ENCODE results near the gene SNRK. TPM values are rescaled to one million over a fixed set of nuclear protein-coding genes. Genes with fewer than 3 reads are reported as not detected.

The SNRK gene
- total RNA-seq, 1 experiment from 2014 or later: 12.7 TPM

DNA sequence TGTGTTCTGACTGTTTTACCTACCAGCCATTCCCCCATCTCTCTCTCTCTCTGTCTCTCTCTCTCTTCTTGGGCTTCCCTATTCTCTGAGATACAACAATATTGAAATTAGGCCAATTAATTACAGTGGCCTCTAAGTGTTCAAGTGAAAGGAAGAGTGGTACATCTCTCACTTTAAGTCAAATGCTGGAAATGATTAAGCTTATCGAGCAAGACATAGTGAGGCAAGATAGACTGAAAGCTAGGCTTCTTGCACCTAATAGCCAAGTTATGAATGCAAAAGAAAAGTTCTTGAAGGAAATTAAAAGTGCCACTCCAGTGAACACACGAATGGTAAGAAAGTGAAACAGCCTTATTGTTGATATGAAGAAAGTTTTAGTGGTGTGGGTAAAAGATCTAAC, 21.3 kb downstream of the SNRK start:
- ATAC-seq (no peak), DNase-seq (ENCODE audit: low read depth, low spot score) (no peak)
- H2AFZ ChIP-seq (ENCODE audit: low read depth, low read length, poor library complexity, severe bottlenecking): no peak overlapping the region
- no peaks in the 10 kb centered on the region for H3K9me2 ChIP-seq (ENCODE audit: insufficient read depth)
- ChIA-PET RAD21 (ENCODE audit: low non-redundant PET in 1 of 2, low total read pairs in 2 of 2, uncharacterized antibody in 2 of 2, unreplicated experiment in 2 of 2) (no interaction called here), CTCF (no interaction called here), POLR2A (no interaction called here)
- no peak overlapping the region for H3K27ac ChIP-seq (ENCODE audit: low read depth, low read length)
- H3K4me2 ChIP-seq (ENCODE audit: low read length): no peak overlapping the region
- no peak overlapping the region for H3K4me3 ChIP-seq (replicated peaks in 1 of 2; ENCODE audit: low read depth in 1 of 2, low read length in 2 of 2)
- peaks cover 2 to 8% of the 10 kb centered on the region in 2 experiments; a peak in 3 of 4 replicates for H3K36me3 ChIP-seq (ENCODE audit: control insufficient read depth in 1 of 2, insufficient read depth in 2 of 2, low read length in 2 of 2)
- H4K20me1 ChIP-seq (ENCODE audit: insufficient read depth): no peaks in the 10 kb centered on the region
- no peak for TF ChIP-seq EZH2phosphoT487 (IDR thresholded peaks at IDR 0.05; ENCODE audit: borderline replicate concordance)
- no peak for TF ChIP-seq FOSL1 (IDR thresholded peaks at IDR 0.05; ENCODE audit: low read depth)
- TF ChIP-seq SIN3A (IDR thresholded peaks at IDR 0.05; ENCODE audit: low read depth): no peak
- no peak for TF ChIP-seq SP1 (IDR thresholded peaks at IDR 0.05; ENCODE audit: low read depth)
- no peak for TF ChIP-seq ATF3 (IDR thresholded peaks at IDR 0.05)
- TF ChIP-seq TCF7L2 (IDR thresholded peaks at IDR 0.05; ENCODE audit: borderline replicate concordance, extremely low read depth, insufficient read depth, insufficient read length): no peak
- TF ChIP-seq YY1 (IDR thresholded peaks at IDR 0.05; ENCODE audit: extremely low read depth, insufficient replicate concordance, low read depth, low read length): no peak
- no peak for TF ChIP-seq ZNF274 (IDR thresholded peaks at IDR 0.05; ENCODE audit: low read depth, low read length)
- TF ChIP-seq EGR1 (IDR thresholded peaks at IDR 0.05; ENCODE audit: low read depth): no peak
- no peak for TF ChIP-seq SRF (IDR thresholded peaks at IDR 0.05; ENCODE audit: low read depth)
- no peak for TF ChIP-seq ZFX (IDR thresholded peaks at IDR 0.05)
- no peak for TF ChIP-seq POLR2A (IDR thresholded peaks at IDR 0.05; ENCODE audit: borderline replicate concordance, extremely low read depth, insufficient read depth, insufficient read length)
- TF ChIP-seq CEBPB (IDR thresholded peaks at IDR 0.05; ENCODE audit: low read depth): no peak
- no peaks in the 10 kb centered on the region for H3K27me3 ChIP-seq (ENCODE audit: insufficient read depth, low read length)
- H3K79me2 ChIP-seq (ENCODE audit: insufficient read depth, low read length): peaks cover 10% of the 10 kb centered on the region; the same call in 1 of the 2 replicates
- no peak overlapping the region for H3K9ac ChIP-seq (ENCODE audit: low read length)
- no peaks in the 10 kb centered on the region for H3K9me3 ChIP-seq (ENCODE audit: control insufficient read depth in 1 of 2, insufficient read depth in 1 of 2, low read depth in 1 of 2, low read length in 2 of 2)
- H3K4me1 ChIP-seq (ENCODE audit: control insufficient read depth in 1 of 2, insufficient read depth in 2 of 2, low read length in 2 of 2): no peaks in the 10 kb centered on the region
- intact Hi-C loops (cut with micrococcal nuclease): no loop called here
- no TSS peak for BruUV-seq (replicated peaks)

Data from HCT116 (cell line).